AG20443 (cell line): ENCODE results near the gene CHURC1.

Source experiments
- DNase-seq: peaks from one replicate; pipeline ENCODE4 v3.0.0; 2012; ENCODE audit warnings: low spot score, mixed read lengths

The CHURC1 gene

DNA sequence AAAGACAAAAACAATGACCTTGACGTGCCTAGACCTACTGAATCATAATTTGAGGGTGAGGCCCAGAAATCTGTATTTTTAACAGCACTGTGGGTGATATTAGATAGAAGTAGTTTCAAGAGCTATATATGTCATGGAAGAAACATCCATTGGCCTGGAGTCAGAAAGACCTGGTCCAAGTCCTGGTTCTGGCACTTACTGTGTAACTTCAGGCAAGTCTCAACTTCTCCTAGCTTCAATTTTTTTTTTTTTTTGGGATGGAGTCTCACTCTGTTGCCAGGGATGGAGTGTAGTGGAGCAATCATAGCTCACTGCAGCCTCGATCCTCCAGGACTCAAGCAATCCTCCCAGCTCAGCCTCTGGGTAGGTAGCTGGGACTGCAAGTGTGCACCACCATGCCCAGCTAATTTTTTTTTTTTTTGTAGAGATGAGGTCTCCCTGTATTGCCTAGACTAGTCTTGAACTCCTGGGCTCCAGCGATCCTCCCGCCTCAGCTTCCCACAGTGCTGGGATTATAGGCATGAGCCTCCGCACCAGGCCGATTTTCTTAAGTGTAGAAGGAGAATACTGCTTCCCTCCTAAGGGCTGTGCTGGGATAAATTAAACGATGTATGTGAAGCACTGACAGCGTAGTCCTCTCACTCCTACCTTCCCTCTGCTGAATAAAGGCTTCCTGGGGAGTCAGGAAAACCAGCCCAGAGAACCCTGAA lies 42.6 kb downstream of the CHURC1 start:
- DNase-seq = no peak

DNA sequence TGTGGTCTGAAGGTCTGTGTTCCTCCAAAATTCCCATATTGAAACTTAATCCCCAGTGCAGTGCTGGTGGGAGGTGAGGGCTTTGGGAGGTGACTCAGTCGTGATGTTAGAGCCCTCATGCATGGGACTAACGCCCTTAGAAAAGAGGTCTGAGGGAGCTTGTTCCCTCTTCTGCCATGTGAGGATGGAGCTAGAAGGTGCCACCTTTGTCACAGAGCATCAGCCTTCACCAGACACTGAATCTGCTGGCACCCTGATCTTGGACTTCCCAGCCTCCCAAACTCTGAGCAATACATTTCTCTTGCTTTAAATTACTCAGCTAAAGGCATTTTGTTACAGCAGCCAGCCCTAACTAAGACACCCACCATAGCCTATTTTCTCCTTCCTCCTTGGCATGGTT lies 43.9 kb downstream of the CHURC1 start:
- no peak for DNase-seq

DNA sequence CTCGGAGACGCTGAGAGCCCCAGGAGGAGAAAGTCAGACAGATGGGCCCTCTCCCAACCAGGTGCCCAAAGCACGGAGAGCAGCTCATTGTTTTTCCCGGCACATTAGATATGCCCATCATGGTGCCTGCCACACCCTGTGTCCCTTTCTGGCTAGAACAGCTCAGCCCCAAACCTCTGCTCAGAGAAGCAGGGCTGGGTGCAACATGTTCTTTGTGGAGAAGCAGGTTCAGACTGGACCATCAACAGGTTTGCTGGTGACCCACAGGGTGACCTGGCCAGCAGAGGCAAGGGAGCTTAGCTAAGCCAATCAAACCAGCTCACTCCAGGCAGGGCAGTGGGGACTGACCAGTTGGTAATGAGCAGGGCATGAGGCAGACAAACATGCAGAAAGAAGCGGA lies 44.5 kb downstream of the CHURC1 start:
- no peak for DNase-seq

DNA sequence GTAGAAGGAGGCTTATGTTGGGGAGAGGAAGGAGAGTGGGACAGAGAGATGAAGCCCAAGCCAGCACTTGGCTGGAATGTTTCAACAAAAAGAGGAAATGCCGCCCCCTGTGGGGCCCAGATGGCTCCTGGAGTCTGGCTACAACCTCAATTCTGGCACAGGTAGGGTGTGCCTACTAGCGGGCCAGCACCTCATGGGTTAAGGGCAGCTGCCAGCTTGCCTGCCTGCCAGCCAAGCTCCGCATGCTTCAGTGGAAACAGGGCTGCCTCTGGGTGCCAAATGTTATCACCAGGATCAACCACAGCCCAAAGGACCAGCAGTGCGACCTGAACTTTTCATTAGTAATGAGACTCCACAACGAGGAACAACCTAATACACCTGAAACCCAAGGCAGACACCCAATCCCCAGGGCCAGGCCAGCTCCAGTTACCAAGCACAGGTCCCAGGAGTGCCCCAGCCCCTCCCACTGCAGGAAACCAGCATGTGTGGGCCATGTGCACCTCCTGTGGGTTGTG lies 46.6 kb downstream of the CHURC1 start:
- no peak for DNase-seq

DNA sequence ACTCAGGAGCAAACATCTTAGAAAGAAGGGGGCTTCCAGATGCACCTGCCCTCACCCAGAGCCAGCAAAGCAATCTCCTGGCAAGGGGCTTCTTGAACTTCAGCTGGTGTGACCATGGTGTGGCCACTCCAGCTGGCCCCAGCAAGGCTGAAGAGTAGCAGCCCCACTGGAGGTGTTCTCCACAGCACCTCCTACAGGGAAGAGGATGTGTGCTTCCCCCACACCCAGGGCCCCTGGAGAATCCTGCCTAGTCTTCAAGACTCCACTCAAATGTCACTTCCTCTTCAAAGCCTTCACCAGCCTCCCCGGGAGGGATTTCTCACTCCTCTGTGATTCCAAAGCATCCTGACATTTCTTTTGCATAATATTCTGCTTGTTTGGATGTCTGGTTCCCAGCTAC lies 49.4 kb downstream of the CHURC1 start:
- no peak for DNase-seq

DNA sequence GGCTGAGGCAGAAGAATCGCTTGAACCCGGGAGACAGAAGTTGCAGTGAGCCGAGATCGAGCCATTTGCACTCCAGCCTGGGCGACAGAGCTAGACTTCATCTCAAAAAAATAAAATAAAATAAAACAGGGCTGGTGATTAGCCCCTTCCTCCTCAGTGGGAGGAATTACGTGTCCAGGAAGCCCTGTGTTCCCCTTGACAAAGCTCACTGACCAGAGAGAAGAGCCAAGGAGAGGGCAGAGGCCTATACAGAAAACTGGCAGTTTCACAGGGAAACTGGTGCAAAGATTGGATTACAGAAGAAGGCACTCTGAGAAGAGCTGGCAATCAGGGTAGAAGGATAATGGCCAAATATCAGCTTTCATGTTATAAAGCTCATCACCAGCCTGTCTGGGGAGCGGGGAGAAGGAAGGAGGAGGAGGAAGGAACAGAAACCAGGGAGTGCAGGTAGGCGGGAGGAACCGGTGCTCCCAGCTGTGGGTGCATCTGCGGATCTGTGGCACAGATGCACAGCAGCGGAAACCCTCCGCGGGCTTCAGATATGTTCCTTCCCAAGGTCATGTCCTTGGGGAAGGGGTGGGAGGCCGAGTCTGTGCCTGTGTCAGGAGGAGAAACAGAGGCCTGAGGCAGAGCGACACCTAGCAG lies 51.2 kb downstream of the CHURC1 start:
- no peak for DNase-seq

DNA sequence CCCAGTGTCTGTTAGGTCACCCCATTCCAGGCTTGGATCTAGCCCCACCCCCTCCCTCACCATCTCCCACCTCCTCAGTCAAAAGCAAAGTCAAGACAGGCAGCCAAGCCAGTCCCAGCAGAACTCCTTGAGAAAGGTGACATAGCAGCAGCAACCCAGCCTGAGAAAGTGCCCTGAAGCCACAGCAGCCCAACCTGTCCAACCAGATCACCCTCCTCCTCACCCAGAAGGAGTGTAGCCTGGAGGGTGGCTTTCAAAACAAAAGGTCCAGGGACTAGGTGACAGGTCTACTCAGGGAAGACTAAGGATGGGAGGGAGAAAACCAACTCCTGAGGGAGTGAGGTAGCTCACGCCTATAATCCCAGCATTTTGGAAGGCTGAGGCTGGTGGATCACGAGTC lies 52.7 kb downstream of the CHURC1 start:
- no peak for DNase-seq

DNA sequence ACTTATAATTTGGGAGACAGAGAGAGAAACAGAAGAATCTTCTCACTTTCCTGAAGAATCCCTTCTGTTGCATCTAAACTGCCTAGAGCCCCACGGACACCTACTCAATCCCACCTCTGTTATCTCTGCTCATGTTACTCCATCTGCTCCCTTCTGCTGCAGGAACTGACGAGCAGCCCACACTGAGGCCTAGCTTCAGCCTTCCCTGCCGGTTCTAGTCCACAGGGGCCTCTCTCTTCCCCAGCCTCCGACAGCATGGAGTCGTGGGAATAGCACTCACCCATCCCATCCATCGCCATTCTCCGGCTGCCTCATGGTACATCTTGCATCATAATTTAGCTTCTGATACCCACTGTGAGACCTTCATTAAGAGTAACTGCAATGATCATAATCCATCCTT lies 53.9 kb downstream of the CHURC1 start:
- DNase-seq = no peak

DNA sequence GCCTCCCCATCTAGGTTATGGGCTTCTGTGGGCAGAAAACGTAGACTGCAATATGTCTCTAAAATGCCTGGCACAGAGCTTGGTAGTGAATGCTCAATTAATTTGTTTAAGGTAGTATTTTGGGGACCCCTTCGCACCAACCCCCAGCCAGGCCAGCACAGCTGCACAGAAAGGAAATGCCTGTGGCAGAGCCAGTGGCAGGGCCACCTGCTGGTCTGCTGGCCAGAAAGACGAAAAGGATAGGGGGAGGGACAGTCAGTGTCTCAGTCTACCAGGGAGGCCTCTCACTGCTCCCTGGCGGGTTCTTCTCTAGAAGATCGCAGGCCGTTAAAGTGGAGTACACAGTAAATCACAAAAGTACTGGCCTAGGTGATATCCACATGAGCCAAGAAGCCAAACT lies 54.4 kb downstream of the CHURC1 start:
- DNase-seq = no peak

DNA sequence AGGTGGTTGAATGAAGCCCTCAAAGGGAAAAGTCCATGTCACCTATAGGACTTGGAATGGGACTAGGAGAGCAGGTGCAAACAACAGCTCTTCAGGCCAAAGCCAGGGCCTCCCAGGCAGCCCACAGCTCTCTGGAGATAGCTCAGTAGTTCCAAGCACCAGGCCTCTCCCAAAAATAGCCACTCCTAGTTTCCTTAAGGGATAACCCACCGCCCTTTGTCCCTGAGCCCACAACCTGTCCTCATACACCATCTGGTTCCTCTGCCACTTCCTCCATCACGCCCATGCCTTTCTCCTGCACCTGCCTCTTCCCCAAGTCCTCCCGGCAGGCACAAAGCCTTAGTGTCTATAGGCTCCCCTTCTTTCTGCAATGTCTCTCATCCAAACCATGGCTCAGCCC lies 55.8 kb downstream of the CHURC1 start:
- no peak for DNase-seq

DNA sequence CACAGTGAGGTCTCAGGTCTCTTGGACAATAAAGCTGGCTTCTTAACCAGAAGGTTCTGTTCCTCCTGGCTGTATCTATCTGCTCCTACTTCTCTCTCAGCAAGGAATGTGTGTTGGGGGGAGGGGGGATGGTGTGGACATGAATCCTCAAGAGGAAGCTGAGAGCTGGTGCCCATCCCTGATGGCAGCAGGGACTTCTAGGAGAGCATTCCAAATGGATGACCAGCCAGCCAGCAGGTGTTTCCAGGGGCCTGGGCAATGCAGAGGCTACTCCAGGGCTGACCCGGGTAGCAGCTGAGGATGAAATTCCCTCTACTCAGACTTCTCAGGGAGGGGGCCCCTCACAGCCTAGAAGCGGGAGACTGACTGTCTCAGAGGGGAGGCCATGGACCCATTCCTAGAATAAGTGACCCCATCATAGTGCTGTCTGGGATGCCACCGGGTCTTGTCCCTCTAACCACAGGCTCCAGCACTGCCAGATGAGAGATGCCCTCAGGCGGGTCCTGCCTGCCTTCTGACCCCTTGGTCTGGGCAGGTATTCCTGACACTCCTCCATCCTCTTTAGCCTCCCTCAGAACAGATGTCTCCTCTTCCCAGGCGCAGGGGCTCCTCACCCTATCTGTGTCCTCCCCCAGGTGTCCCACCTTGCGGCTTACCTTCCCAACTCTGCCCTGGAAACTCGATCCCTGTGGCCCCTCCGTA lies 56.7 kb downstream of the CHURC1 start:
- DNase-seq = no peak

DNA sequence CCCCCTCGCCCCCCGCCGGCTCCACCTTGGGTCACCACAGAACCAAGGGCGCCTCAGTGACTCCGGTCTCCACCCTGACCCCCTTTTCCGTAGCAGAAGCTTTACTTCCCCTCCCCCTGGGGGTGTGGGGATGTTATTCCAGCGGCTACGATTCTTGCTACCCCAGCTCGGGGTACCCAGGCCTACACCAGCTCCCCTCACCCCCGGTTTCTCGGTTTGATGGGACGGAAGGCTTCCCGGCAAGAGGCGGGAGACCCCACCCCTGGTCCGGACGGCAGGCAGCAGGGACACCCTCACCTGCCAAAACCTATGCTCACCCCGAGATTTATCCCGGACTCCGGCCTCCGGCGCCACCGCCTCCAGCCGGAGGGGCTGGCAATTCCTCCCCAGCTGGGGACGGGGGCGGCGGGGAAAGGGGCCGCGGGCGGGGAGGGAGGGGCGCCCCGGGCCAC lies 57.3 kb downstream of the CHURC1 start:
- no peak for DNase-seq

DNA sequence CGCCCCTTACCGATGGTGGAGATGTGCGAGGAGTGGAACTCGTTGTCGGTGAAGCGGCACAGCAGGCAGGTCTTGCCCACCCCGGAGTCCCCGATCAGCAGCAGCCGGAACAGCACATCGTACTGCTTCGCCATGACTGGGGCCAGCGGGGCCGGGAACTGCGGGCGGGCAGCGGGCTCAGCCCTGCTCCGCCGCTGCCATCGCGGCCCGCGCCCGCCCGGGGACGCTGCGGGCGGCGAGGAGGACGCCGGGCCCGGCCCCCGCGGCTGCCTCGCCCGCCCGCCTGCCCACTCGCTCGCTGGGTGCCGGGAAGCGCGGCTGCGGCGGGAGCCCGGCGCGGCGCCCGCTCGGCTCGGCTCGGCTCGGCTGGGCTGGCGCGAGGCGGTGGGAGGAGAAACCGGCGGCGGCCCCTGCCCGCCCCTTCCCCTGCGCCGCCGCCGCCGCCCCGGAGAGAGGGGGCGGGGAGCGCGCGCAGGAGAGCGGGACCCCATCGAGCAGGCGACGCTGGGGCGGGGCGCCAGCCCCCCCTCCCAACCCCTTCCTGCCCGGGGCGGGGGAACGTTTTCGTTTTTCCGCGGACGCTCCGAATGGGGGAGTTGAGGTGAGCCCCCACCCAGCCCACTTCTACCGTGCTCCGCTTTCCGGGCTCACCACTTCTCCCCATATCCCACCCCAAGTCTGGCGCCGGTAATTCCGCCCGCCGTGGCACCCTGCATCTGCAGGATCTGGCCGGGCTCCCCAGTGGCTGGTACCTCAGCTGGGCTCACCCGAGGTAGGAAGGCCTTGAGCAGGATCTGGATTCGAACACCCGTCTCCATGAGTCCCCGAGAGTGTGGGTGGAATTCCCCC lies 57.9 kb downstream of the CHURC1 start, which contains the start of gene RAB15:
RAB15 (minus strand) TSS at position 394 of the 849 bp plus-strand sequence; CDS start at position 134, 260 bp downstream.
- DNase-seq = peak; percentile 87

DNA sequence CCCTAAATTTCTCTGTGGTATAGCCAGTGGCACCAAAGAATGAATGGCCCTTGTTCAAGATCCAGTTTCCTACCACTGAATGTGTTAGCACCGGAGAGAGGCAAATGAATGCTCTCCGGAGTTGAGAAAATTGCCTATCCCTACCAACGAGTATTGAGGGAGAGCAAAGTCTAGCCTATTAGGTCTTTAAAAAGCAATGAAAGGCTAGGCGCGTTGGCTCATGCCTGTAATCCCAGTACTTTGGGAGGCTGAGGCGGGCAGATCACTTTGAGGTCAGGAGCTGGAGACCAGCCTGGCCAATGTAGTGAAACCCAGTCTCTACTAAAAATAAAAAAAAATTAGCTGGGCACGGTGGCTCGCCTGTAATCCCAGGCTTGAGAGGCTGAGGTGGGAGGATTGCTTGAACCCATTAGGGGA lies 58.8 kb downstream of the CHURC1 start:
- no peak for DNase-seq

DNA sequence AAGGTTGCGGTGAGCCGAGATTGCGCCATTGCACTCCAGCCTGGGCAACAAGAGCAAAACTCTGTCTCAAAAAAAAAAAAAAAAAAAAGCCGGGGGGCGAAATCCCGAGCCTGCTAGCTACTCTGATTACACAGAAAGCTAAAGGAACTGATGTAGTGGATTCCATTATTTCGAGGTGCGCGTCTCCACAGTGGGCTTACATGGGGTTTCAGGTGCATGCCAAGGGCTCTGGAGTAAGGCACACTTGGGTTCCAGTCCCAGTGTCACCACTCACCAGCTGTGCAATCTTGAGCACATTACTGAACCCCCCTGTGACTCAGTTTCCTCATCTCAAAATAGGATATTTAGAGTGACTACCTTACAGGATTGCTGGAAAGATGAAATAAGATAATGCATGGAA lies 59.6 kb downstream of the CHURC1 start:
- DNase-seq = no peak

DNA sequence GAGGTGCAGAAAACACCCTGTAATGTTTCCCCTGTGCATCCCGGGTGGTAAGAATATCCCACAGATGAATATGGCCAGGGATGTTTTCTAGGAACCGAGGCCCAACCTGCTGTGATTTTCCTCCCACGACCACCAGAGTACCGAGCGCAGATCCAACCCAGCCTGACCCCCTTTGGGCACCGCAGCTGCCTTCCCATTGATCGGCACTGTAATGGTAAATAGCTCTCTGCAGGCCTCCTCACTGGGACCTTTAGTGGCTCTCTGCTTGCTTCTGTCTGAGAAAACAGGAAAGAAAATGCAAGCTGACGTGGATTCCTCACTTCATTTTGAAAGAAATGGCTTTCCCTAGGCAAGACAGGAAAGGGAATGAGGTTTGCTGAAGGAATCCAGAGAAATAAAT lies 60.3 kb downstream of the CHURC1 start:
- DNase-seq = no peak

DNA sequence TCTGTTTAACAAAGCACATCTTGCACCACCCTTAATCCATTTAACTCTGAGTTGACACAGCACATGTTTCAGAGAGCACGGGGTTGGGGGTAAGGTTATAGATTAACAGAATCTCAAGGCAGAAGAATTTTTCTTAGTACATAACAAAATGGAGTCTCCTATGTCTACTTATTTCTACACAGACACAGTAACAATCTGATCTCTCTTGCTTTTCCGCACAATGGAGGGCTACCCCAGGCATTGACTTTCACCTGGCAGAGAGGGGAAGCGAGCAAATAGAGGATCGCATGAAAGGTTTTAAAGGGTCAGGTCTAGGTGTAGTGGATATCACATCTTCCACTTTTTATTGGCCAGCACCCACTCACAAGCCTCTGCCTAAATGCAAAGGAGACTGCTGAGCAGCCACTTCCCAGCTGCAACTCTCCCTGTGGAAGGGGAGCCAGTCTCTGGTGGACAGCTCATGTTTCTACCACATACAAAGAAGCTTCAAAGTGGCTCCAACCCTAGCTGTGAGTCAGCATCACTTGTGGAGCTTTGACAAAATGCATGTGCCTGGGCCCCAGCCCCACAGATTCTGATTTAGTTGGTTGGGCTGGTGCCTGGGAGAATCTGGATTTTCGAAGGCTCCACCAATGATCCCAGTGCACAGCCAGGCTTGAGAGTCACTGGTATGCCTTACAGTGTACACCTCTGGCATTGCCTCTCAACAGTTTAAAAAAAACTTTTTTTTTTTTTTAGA lies 65.2 kb downstream of the CHURC1 start:
- peak; percentile 34 for DNase-seq

DNA sequence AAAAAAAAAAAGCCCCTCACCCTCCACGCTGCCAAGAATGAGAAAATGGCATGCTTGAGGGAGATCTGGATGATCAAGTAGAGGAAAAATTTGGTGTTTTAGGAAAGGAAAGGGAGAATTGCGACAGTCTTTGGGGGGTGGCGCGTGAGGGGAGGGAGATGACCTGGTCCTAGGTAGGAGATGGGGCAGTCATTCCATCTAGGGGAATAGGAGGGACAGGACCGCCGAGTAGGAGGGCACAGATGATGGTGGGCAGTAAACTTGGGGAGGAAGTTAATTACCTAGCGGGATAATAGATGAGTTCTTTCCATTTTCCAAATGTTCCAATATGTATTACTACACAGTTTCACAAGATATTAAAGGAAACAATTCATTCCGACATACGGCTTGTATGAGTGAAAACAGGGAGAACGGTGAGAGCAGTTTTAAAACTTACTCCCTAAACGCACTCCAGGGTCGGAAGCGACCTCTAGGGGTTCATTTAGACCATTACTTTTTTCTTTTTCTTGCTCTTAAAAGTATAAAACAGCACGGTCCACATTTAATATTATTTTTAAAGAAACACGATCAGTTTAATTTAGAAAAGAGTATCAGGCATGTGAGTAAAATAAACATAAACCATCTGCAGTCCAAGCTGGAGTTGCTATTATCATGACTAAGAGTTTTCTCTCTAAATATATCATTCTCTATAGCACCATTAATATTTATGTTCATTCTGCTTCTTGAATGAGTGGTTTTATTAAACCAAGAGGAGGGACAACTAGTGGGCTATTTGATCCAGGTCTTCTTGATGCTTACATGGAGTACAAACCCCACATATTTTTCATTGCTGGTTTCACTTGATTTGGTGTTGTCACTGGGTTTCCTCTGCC lies 69.4 kb downstream of the CHURC1 start:
- peak; percentile 53 for DNase-seq
